Measurements from ENCODE around the gene FEV.

The FEV gene

GRCh38 chr2:219018286-219018685 lies 33.3 kb upstream of the FEV start:
- FAIRE-seq = no peak
- DNase-seq (ENCODE audit: insufficient read length, low spot score) = no peak

- DNase-seq (ENCODE audit: insufficient read length, low spot score) = no peak
- FAIRE-seq = no peak
Measured at GRCh38 chr2:219017201-219017931, 32.4 kb upstream of the FEV start.

- no peak for DNase-seq (ENCODE audit: insufficient read length, low spot score)
- no peak for FAIRE-seq
Measured at GRCh38 chr2:219016721-219017120, 31.7 kb upstream of the FEV start.

GRCh38 chr2:219010873-219011272 lies 25.9 kb upstream of the FEV start:
- FAIRE-seq = no peak
- DNase-seq (ENCODE audit: insufficient read length, low spot score) = no peak

GRCh38 chr2:219010162-219010756 lies 25.3 kb upstream of the FEV start:
- DNase-seq (ENCODE audit: insufficient read length, low spot score) (peak; percentile 65), FAIRE-seq (no peak)

GRCh38 chr2:219009294-219009693 lies 24.3 kb upstream of the FEV start:
- DNase-seq (ENCODE audit: insufficient read length, low spot score) (no peak), FAIRE-seq (no peak)

GRCh38 chr2:219003979-219004378 lies 19.0 kb upstream of the FEV start:
- FAIRE-seq (no peak), DNase-seq (ENCODE audit: insufficient read length, low spot score) (no peak)

- no peak for DNase-seq (ENCODE audit: insufficient read length, low spot score)
- FAIRE-seq = no peak
Measured at GRCh38 chr2:219003267-219003634, 18.3 kb upstream of the FEV start.

- DNase-seq (ENCODE audit: insufficient read length, low spot score) = no peak
- no peak for FAIRE-seq
Measured at GRCh38 chr2:219002395-219003266, 17.6 kb upstream of the FEV start.

GRCh38 chr2:219001577-219002394 lies 16.8 kb upstream of the FEV start:
- no peak for FAIRE-seq
- no peak for DNase-seq (ENCODE audit: insufficient read length, low spot score)

GRCh38 chr2:219001100-219001576 lies 16.2 kb upstream of the FEV start:
- FAIRE-seq (no peak), DNase-seq (ENCODE audit: insufficient read length, low spot score) (no peak)

GRCh38 chr2:219000569-219000960 lies 15.6 kb upstream of the FEV start:
- FAIRE-seq = no peak
- DNase-seq (ENCODE audit: insufficient read length, low spot score) = no peak

GRCh38 chr2:218999881-219000568 lies 15.0 kb upstream of the FEV start:
- DNase-seq (ENCODE audit: insufficient read length, low spot score) (no peak), FAIRE-seq (no peak)

GRCh38 chr2:218999021-218999880 lies 14.3 kb upstream of the FEV start:
- FAIRE-seq (no peak), DNase-seq (ENCODE audit: insufficient read length, low spot score) (no peak)

- FAIRE-seq (no peak), DNase-seq (ENCODE audit: insufficient read length, low spot score) (no peak)
Measured at GRCh38 chr2:218998414-218999002, 13.5 kb upstream of the FEV start.

- no peak for FAIRE-seq
Measured at GRCh38 chr2:218997731-218998130, 12.7 kb upstream of the FEV start.

GRCh38 chr2:218996937-218997336 lies 12.0 kb upstream of the FEV start:
- no peak for FAIRE-seq
- no peak for DNase-seq (ENCODE audit: insufficient read length, low spot score)

More at GRCh38 chr2:218997731-218998130, 12.7 kb upstream of the FEV start:
- DNase-seq (ENCODE audit: insufficient read length, low spot score) = no peak

GRCh38 chr2:218995972-218996711 lies 11.2 kb upstream of the FEV start:
- FAIRE-seq = peak; percentile 99
- peak; percentile 93 for DNase-seq (ENCODE audit: insufficient read length, low spot score)
